Measurements from ENCODE around the gene ATXN10.
"Not testable (repeated sequence)": the region's sequence is repeated elsewhere in the genome, so short reads cannot be mapped to it uniquely, and the experiment has no call there.

The ATXN10 gene, protein sequence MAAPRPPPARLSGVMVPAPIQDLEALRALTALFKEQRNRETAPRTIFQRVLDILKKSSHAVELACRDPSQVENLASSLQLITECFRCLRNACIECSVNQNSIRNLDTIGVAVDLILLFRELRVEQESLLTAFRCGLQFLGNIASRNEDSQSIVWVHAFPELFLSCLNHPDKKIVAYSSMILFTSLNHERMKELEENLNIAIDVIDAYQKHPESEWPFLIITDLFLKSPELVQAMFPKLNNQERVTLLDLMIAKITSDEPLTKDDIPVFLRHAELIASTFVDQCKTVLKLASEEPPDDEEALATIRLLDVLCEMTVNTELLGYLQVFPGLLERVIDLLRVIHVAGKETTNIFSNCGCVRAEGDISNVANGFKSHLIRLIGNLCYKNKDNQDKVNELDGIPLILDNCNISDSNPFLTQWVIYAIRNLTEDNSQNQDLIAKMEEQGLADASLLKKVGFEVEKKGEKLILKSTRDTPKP

GRCh38 chr22:45671783-45672563, at the start of gene ATXN10:
ATXN10 (plus strand) TSS chr22:45671834; CDS start chr22:45672064, 230 bp downstream.
- TF ChIP-seq, protein P1, sequence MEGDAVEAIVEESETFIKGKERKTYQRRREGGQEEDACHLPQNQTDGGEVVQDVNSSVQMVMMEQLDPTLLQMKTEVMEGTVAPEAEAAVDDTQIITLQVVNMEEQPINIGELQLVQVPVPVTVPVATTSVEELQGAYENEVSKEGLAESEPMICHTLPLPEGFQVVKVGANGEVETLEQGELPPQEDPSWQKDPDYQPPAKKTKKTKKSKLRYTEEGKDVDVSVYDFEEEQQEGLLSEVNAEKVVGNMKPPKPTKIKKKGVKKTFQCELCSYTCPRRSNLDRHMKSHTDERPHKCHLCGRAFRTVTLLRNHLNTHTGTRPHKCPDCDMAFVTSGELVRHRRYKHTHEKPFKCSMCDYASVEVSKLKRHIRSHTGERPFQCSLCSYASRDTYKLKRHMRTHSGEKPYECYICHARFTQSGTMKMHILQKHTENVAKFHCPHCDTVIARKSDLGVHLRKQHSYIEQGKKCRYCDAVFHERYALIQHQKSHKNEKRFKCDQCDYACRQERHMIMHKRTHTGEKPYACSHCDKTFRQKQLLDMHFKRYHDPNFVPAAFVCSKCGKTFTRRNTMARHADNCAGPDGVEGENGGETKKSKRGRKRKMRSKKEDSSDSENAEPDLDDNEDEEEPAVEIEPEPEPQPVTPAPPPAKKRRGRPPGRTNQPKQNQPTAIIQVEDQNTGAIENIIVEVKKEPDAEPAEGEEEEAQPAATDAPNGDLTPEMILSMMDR (conservative IDR thresholded peaks at IDR 0.05; ENCODE audit: low read depth, low read length) = no peak
- H3K4me3 ChIP-seq (ENCODE audit: low read length) = peak within 1 kb of the TSS; percentile 85
- no peak for DNase-seq (ENCODE audit: low read depth)

GRCh38 chr22:45621836-45622600, 49.6 kb upstream of the ATXN10 start:
- no peak for DNase-seq (ENCODE audit: low read depth)
- H3K4me3 ChIP-seq (ENCODE audit: low read length) = no peak overlapping the region
- TF ChIP-seq, protein P1 (conservative IDR thresholded peaks at IDR 0.05; ENCODE audit: low read depth, low read length) = no peak

GRCh38 chr22:45623464-45624145, 48.0 kb upstream of the ATXN10 start:
- not testable (repeated sequence) for H3K4me3 ChIP-seq (ENCODE audit: low read length); DNase-seq (ENCODE audit: low read depth)

- TF ChIP-seq, protein P1 (conservative IDR thresholded peaks at IDR 0.05; ENCODE audit: low read depth, low read length) = no peak
- DNase-seq (ENCODE audit: low read depth) = no peak
- no peak overlapping the region for H3K4me3 ChIP-seq (ENCODE audit: low read length)
These were observed 45.4 kb upstream of the ATXN10 start for GRCh38 chr22:45626198-45626651.

GRCh38 chr22:45627489-45628233, 44.0 kb upstream of the ATXN10 start:
- no peak for DNase-seq (ENCODE audit: low read depth)
- TF ChIP-seq, protein P1 (conservative IDR thresholded peaks at IDR 0.05; ENCODE audit: low read depth, low read length) = no peak
- H3K4me3 ChIP-seq (ENCODE audit: low read length) = no peak overlapping the region

DNA sequence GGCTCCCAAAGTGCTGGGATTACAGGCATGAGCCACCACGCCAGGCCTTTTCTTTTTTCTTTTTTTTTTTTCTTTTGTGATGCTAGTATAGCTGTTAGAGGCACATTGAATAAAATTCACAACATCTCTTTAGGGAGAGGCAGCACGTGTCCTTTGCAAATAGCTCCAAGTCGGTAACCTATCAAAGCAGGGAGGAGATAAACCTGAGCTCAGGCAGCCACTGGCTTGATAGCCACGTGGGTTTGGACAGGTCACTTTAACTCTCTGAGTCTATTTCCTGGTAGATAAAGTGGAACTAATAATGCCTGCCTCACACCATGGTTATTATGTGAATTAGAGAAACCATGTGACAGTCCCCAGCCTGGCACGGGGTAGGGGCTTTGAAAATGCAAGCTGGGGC, 43.1 kb upstream of the ATXN10 start:
- DNase-seq (ENCODE audit: low read depth) = no peak
- no peak overlapping the region for H3K4me3 ChIP-seq (ENCODE audit: low read length)
- TF ChIP-seq, protein P1 (conservative IDR thresholded peaks at IDR 0.05; ENCODE audit: low read depth, low read length) = no peak
